Measurements from ENCODE around the gene INO80B.

Gene INO80B

GRCh38 chr2:74503506-74504475 lies 48.9 kb downstream of the INO80B start:
- peak overlapping the region; percentile 97 for H3K27ac ChIP-seq
- no peak for TF ChIP-seq ZFX (IDR thresholded peaks at IDR 0.05; ENCODE audit: borderline replicate concordance)
- TF ChIP-seq, protein P1, sequence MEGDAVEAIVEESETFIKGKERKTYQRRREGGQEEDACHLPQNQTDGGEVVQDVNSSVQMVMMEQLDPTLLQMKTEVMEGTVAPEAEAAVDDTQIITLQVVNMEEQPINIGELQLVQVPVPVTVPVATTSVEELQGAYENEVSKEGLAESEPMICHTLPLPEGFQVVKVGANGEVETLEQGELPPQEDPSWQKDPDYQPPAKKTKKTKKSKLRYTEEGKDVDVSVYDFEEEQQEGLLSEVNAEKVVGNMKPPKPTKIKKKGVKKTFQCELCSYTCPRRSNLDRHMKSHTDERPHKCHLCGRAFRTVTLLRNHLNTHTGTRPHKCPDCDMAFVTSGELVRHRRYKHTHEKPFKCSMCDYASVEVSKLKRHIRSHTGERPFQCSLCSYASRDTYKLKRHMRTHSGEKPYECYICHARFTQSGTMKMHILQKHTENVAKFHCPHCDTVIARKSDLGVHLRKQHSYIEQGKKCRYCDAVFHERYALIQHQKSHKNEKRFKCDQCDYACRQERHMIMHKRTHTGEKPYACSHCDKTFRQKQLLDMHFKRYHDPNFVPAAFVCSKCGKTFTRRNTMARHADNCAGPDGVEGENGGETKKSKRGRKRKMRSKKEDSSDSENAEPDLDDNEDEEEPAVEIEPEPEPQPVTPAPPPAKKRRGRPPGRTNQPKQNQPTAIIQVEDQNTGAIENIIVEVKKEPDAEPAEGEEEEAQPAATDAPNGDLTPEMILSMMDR (IDR thresholded peaks at IDR 0.05), result no peak

DNA sequence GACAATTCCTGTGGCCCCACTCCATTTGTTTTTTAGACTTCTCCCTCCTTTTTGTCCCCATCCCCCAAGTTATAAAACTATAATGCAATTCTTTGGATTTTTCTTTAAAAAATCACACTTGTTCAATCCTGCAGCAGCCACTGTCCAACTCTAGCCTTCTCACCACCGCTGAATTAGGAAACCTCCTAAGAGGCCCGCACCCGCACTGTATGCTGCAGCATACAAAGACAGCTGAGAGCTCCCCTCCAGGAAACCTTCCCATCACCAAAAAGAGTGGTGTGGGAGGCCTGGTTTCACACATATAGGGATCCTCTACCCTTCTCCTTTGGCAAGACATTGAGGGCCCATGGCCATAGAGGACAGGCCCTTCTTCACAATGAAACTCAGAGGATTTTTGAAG lies 49.7 kb downstream of the INO80B start:
- TF ChIP-seq, protein P1 (IDR thresholded peaks at IDR 0.05), result no peak
- TF ChIP-seq ZFX (IDR thresholded peaks at IDR 0.05; ENCODE audit: borderline replicate concordance), result no peak
- peak overlapping the region; percentile 97 for H3K27ac ChIP-seq

- peak overlapping the region; percentile 97 for H3K27ac ChIP-seq
These were observed 50.8 kb downstream of the INO80B start for GRCh38 chr2:74505448-74506246.

DNA sequence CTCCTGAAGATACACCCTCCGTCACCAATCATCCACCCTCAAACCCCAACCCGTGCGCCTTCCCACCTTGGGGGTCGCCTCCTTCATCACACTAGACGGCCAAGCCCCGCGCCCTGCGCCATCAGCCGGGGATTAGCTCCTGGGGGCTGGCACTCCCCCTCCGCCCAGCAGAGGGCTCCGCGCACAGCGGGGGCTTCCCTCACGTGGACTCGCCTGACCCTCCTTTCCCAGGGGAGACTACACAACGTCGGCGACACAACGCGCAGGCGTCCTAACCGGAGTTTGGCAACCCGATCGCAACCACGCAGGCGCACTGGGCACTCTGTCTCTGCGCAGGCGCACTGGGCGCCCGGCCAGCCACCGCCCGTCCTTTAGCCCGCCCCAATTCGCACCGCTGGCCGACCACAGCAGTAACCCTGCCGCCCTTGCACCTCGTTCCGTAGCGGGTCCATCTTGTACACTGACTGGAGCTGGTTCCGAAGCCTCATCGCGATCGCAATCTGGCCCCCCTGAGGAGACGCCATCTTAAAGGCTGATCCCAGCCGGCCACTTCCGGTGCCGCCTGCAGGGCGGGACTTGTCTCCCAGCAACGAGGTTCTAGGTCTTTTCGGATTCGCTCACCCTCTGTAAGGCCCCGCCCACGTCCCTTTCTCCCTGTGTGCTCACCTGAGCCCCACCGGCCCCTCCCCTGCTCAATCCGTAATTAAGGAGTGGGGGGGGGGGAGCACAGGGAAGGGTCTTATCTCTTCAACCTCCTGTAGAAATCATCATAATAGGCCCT lies 52.4 kb downstream of the INO80B start, which contains the start of gene PCGF1:
Gene PCGF1, minus strand, starts transcription at position 551 of the 781 bp plus-strand sequence. Its CDS starts 27 bp downstream, at position 524.
- peak within 1 kb of the TSS; percentile 97 for H3K27ac ChIP-seq
- TF ChIP-seq ZFX (IDR thresholded peaks at IDR 0.05; ENCODE audit: borderline replicate concordance), result no peak
- TF ChIP-seq, protein P1 (IDR thresholded peaks at IDR 0.05), result no peak

More at GRCh38 chr2:74505448-74506246, 50.8 kb downstream of the INO80B start:
- TF ChIP-seq, protein P1 (IDR thresholded peaks at IDR 0.05), result no peak
- no peak for TF ChIP-seq ZFX (IDR thresholded peaks at IDR 0.05; ENCODE audit: borderline replicate concordance)

Data from 22Rv1 (cell line).